Measurements from ENCODE around the gene TMEM178B.
A peak's percentile ranks its signal among the peaks of the same experiment; 100 is the strongest.
"Not testable (repeated sequence)": the region's sequence is repeated elsewhere in the genome, so short reads cannot be mapped to it uniquely, and the experiment has no call there.

TMEM178B gene

DNA sequence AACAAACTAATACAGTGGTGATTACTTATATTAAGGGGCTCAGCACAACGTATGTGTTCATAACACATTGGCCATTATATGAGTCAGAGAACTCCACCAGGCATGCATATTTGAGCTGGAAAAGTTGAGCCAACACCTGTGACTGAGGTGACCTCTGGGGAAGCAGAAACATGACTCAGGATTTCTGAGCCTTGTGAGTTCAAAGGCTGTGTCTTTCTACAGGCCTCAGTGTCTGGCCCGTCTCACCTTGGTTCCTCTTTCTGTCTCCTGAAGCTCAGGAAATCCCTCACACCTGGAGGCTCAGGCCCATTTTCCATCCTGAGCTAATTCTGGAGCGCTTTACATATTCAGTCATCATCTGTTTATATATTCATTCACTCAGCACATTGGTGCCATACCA is 246.4 kb downstream of the TMEM178B start:
- TF ChIP-seq, protein P1, sequence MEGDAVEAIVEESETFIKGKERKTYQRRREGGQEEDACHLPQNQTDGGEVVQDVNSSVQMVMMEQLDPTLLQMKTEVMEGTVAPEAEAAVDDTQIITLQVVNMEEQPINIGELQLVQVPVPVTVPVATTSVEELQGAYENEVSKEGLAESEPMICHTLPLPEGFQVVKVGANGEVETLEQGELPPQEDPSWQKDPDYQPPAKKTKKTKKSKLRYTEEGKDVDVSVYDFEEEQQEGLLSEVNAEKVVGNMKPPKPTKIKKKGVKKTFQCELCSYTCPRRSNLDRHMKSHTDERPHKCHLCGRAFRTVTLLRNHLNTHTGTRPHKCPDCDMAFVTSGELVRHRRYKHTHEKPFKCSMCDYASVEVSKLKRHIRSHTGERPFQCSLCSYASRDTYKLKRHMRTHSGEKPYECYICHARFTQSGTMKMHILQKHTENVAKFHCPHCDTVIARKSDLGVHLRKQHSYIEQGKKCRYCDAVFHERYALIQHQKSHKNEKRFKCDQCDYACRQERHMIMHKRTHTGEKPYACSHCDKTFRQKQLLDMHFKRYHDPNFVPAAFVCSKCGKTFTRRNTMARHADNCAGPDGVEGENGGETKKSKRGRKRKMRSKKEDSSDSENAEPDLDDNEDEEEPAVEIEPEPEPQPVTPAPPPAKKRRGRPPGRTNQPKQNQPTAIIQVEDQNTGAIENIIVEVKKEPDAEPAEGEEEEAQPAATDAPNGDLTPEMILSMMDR (conservative IDR thresholded peaks at IDR 0.05; ENCODE audit: control insufficient read depth, insufficient read depth, low read depth, low read length): no peak
- no peak overlapping the region for H3K4me3 ChIP-seq (ENCODE audit: control insufficient read depth, low read depth, low read length)
- peak; percentile 71 for DNase-seq (ENCODE audit: low read depth)

DNA sequence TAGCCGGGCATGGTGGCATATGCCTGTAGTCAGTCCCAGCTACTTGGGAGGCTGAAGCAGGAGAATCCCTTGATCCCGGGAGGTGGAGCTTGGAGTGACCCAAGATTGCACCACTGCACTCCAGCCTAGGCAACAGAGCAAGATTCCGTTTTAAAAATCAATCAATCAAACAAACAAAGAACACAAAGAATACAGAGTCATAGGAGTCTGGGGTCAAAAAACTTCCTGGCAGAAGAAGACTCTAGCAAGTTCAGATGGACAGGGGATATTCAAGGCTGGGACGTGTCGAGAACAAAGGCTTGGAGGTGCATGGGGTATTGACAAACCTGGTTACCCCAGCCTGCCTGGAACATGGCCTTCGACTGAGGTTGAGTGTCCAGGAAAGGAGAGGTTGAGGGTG is 248.5 kb downstream of the TMEM178B start:
- DNase-seq (ENCODE audit: low read depth): no peak
- TF ChIP-seq, protein P1 (conservative IDR thresholded peaks at IDR 0.05; ENCODE audit: control insufficient read depth, insufficient read depth, low read depth, low read length): no peak
- H3K4me3 ChIP-seq (ENCODE audit: control insufficient read depth, low read depth, low read length): no peak overlapping the region

DNA sequence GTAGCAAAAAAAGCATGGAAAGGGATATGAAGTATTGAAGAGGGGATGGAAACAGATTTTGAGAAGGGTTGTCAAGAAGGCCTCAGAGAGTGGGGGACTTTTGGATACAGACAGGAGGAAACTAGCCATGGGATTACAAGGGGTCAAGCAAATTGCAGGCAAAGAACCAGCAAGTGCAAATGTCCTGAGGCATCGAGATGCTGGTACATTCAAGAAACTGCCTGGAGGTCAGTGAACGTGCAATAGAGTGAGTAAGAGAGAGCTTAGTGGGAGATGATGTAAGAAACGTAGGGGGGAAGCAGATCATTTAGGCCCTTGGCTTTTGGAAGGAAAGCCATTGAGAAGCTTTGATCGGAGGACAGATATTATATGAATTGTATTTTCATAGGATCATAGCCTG is 250.0 kb downstream of the TMEM178B start:
- H3K4me3 ChIP-seq (ENCODE audit: control insufficient read depth, low read depth, low read length): no peak overlapping the region
- TF ChIP-seq, protein P1 (conservative IDR thresholded peaks at IDR 0.05; ENCODE audit: control insufficient read depth, insufficient read depth, low read depth, low read length): no peak
- DNase-seq (ENCODE audit: low read depth): no peak

DNA sequence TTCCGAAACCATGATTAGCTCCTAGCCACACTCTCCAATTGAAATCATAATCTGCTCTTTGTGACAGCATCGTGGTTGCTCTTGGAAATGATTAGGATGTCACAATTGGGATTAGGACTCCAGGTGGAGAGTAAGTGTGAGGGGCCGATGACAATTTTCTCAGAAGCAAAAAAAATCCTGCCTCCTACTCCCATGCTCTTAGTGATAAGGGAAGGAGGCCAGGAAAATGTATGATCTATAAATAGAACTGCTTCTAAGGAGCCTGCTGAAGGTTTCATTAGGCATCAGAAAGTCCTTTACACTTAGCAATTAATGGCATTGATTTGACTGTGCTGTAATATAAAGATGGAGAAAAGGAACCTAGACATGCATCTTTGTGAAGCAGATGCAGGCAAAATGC is 251.0 kb downstream of the TMEM178B start:
- TF ChIP-seq, protein P1 (conservative IDR thresholded peaks at IDR 0.05; ENCODE audit: control insufficient read depth, insufficient read depth, low read depth, low read length): no peak

DNA sequence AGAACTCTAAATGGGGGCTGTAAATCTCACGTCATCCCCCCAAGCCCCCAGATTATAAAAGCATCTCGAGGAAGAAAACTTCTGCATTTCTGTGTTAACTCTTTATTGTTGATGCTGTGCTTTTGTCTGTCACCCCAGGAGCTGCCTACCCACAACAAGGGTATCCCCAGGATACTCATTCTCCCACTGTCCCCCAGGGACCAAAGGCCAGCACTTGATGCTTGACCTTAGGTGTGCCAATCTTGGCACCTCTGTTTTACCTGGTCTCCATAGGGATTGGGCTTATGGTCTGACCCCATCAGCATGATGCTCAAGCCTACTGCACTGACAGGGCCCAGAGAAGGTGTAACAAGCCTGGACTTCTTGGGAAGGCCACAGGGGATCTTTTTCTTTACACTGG is 251.4 kb downstream of the TMEM178B start:
- DNase-seq (ENCODE audit: low read depth): no peak
- TF ChIP-seq, protein P1 (conservative IDR thresholded peaks at IDR 0.05; ENCODE audit: control insufficient read depth, insufficient read depth, low read depth, low read length): no peak
- no peak overlapping the region for H3K4me3 ChIP-seq (ENCODE audit: control insufficient read depth, low read depth, low read length)

More for the DNA sequence above, 251.0 kb downstream of the TMEM178B start:
- no peak overlapping the region for H3K4me3 ChIP-seq (ENCODE audit: control insufficient read depth, low read depth, low read length)
- DNase-seq (ENCODE audit: low read depth): no peak

DNA sequence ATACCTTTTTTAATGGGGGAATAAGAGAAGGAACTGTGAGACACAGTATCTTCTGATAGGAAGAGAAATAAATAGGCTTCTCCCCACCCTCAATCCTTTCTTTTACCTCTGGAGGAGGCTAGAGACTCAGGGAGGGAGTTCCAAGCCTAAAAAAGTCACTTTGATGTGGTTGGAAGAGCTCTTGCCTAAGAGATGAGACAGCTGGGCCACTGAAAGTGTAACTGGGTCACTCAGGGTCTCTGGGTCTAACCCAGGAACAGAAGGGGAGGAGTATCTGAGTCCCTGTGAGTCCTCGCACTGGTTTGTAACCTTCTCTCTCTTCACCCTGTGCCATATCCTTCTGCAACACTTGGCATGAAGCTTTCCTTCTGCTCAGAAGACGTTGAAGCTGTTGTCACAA is 254.4 kb downstream of the TMEM178B start:
- TF ChIP-seq, protein P1 (conservative IDR thresholded peaks at IDR 0.05; ENCODE audit: control insufficient read depth, insufficient read depth, low read depth, low read length): no peak
- H3K4me3 ChIP-seq (ENCODE audit: control insufficient read depth, low read depth, low read length): no peak overlapping the region
- no peak for DNase-seq (ENCODE audit: low read depth)

DNA sequence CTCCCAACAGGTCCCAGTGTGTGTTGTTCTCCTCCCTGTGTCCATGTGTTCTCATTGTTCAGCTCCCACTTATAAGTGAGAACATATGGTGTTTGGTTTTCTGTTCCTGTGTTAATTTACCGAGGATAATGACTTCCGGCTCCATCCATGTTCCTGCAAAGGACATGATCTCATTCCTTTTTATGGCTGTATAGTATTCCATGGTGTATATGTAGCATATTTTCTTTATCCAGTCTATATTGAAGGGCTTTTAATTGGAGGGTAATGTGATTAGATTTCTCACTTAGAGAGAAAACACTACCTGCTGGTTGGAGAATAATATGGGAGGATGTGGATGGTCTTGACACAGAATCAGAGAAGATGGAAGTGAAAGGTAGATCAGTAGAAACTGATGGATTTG is 256.4 kb downstream of the TMEM178B start:
- H3K4me3 ChIP-seq (ENCODE audit: control insufficient read depth, low read depth, low read length): not testable (repeated sequence)

More for the DNA sequence above, 256.4 kb downstream of the TMEM178B start:
- DNase-seq (ENCODE audit: low read depth): not testable (repeated sequence)
